Stimulated activated memory B cell treated with anti-CD40 and anti-IgM and Interleukin-4, amounts not matched to agents 10 μg/mL and 1 μg/mL and 100 μg/mL, for 72 hours (primary cell): ENCODE results near the gene MSRB1.
"Not testable (repeated sequence)": the region's sequence is repeated elsewhere in the genome, so short reads cannot be mapped to it uniquely, and the experiment has no call there.

Source experiments
- ATAC-seq: fragments of 150-1000 bp; cut with Tn5 transposase; 2 replicates; pipeline ENCODE4 v1.10.0; 2021
- H3K27ac Mint-ChIP-seq: one replicate; pipeline ENCODE4 v1.8.0; 2022; ENCODE audit warnings: mild to moderate bottlenecking, mixed read lengths
- H3K27me3 Mint-ChIP-seq: one replicate; pipeline ENCODE4 v1.8.0; 2022; ENCODE audit warnings: mixed read lengths
- H3K36me3 Mint-ChIP-seq: one replicate; pipeline ENCODE4 v1.8.0; 2022; ENCODE audit warnings: mixed read lengths
- H3K4me1 Mint-ChIP-seq: one replicate; pipeline ENCODE4 v1.8.0; 2022; ENCODE audit warnings: mixed read lengths
- H3K4me3 Mint-ChIP-seq: one replicate; pipeline ENCODE4 v1.8.0; 2022; ENCODE audit warnings: mild to moderate bottlenecking, moderate library complexity, mixed read lengths
- H3K9me3 Mint-ChIP-seq: one replicate; pipeline ENCODE4 v1.8.0; 2022; ENCODE audit warnings: mixed read lengths

MSRB1 gene

DNA sequence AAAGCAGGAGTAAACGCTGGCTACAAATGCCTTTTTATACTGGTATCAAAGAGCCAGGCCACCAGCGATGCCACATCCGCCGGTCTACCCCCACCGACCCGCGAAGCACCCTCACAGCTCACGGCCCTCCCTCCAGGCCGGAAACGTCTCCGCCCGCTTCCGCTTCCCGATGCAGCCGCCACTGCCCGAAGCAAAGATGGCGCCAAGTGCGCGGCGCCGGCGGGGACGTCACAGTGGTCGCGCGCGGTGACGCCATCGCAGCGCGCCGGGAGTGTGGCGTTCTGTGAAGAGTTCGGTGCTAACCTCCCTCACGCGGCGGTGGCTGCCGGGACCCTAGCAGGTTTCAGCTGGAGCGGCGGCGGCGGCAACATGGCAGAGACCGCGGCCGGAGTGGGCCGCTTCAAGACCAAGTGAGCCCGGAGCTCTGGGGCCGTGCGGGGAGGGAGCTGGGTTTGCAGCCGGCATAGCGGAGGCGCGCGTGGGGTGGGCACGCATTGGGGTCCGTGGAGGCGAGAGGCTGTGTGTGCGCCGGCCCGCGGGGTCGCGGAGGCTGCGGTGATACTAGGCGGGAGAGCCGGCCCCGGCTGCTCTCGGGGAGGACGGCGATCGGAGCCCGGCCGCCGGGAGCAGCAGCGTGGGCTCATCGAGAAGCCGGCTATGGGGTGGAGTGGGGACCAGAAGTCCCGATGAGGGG lies 28.9 kb upstream of the MSRB1 start, which contains the start of gene TBL3:
TBL3 (plus strand) TSS at position 258 of the 694 bp plus-strand sequence; CDS start at position 370, 112 bp downstream.
- Mint-ChIP-seq H3K27ac (peak within 1 kb of the TSS; percentile 96), H3K27me3 (peaks cover 8% of the 10 kb centered on the region), H3K36me3 (peaks cover 36% of the 10 kb centered on the region), H3K4me3 (peak within 1 kb of the TSS; percentile 99), H3K9me3 (no peaks in the 10 kb centered on the region), H3K4me1 (peaks cover 39% of the 10 kb centered on the region)
- ATAC-seq: peak; percentile 98

DNA sequence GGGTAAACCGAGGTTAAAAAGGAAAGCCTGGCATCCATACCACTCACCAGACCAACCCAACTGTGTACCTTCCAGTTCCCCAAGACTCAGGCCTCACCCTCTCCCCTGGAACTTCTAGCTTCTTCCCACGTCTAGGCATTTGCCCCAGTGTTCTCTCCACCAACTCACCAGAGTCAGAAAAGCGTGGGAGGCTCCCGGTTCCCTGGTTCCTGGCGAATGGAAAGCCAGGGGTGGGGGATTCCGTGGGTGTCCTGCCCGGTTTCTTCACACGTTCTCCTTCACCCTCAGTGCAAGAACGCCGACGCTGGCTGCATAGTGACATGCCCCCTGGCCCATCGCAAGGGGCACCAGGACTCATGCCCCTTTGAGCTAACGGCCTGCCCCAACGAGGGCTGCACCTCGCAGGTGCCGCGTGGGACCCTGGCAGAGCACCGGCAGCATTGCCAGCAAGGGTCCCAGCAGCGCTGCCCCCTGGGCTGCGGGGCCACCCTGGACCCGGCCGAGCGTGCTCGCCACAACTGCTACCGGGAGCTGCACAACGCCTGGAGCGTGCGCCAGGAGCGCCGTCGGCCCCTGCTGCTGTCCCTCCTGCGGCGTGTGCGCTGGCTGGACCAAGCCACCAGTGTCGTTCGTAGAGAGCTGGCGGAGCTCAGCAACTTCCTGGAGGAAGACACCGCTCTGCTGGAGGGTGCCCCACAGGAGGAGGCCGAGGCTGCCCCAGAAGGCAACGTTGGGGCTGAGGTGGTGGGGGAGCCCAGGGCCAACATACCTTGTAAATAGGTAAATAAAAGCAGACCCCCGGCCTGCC lies 25.4 kb upstream of the MSRB1 start:
- peaks cover 13% of the 10 kb centered on the region for H3K36me3 Mint-ChIP-seq
- no peak overlapping the region for H3K27ac Mint-ChIP-seq
- H3K9me3 Mint-ChIP-seq: no peaks in the 10 kb centered on the region
- no peak overlapping the region for H3K4me3 Mint-ChIP-seq
- no peaks in the 10 kb centered on the region for H3K27me3 Mint-ChIP-seq
- ATAC-seq: no peak
- H3K4me1 Mint-ChIP-seq: peaks cover 44% of the 10 kb centered on the region

DNA sequence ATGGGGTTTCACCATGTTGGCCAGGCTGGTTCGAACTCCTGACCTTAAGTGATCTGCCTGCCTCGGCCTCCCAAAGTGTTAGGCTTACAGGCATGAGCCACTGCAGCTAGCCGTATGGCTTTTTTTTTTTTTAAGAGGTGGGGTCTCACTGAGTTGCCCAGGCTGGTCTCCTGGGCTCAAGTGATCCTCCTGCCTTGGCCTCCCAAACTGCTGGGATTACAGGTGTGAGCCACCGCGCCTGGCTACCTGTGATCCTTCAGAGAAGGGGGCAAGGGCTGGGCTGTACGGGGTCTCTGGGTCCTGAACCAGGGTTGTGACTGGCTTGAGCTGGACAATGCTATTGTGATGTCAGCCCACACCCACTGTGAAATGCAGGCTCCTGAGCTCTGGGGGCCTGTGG lies 23.5 kb upstream of the MSRB1 start, which contains the start of gene RNF151:
RNF151 (plus strand) TSS at position 397 of the 400 bp plus-strand sequence. CDS start 26 bp downstream, outside the sequence.
- H3K4me3 Mint-ChIP-seq: peak within 1 kb of the TSS; percentile 84
- ATAC-seq: no peak
- H3K27me3 Mint-ChIP-seq: no peaks in the 10 kb centered on the region
- H3K9me3 Mint-ChIP-seq: no peaks in the 10 kb centered on the region
- H3K4me1 Mint-ChIP-seq: peaks cover 45% of the 10 kb centered on the region
- peak within 1 kb of the TSS; percentile 97 for H3K27ac Mint-ChIP-seq
- peaks cover 24% of the 10 kb centered on the region for H3K36me3 Mint-ChIP-seq

DNA sequence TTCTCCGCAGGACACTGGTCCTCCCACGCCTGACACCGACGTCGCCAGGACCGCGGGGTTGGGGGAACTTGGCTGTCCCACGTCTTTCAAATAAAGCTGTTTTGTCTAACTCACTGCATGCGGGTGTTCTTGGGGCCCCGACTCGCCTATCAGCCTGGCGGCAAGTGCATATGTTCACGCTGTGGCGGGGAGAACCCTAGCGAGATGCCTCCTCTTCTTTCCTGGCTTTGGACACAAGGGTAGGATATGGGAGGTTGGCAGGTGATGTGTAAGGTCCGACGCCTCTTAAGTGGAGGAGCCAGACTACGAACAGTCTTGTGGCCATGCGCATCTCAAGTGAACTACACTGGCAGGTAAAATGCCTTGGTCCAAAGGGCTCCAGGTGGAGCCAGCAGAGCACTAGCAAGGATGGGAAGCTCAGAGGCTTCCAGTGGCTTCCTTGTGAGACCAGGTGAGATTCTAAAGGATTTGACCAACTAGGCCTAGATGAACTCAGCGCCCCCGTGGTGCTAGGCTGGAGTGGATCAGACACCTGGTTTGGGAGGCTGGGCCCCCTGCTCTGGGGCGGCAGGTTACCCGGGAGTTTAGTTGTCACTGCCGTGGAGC lies 22.5 kb upstream of the MSRB1 start:
- ATAC-seq: no peak
- peak overlapping the region; percentile 84 for H3K4me3 Mint-ChIP-seq
- H3K27ac Mint-ChIP-seq: peak overlapping the region; percentile 97
- H3K27me3 Mint-ChIP-seq: no peaks in the 10 kb centered on the region
- H3K9me3 Mint-ChIP-seq: no peaks in the 10 kb centered on the region
- peaks cover 31% of the 10 kb centered on the region for H3K36me3 Mint-ChIP-seq
- H3K4me1 Mint-ChIP-seq: peaks cover 46% of the 10 kb centered on the region

DNA sequence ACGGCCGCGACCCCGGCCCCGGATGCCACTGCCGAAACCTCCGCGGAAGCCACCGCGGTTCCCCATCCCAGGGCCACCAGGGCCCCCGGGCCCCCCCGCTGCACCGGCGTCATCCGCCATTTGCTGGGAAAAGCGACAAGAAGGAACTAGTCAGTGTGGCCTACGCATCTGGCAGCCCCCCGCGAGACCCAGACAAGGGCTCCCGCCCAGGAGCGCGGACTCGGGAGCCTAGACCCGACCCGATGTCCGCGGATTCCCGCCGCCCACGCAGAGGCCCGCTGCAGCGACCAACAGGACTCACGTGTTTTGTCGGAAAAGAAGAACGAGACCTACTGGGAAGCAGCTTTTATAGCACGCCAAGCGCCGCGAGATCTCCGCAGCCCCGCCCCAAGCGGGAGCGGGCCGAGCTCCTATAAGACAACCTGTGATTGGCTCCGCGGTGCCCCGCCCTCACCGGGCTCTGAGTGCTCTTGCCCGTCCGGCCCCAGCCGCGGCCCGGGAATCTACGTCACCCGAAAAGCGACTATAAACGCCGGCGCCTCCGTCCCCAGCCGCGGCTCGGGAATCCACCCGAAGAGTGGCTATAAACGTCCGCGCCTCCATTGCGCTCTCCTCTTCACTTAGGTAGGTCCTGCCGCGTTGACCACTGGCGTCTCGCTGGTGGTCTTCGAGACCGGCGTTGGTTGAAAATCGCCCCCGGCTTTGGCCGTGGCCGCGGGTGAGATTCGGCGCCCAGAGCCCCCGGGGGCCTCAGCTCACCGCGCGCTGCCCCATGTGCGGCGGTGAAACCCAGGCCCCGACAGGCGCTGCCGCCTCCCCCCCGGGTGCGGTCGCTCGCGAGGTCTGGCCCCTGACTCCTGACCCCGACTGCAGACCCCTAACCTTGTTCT lies 21.8 kb upstream of the MSRB1 start, which contains the start of gene RPS2:
RPS2 (minus strand) TSS at position 321 of the 890 bp plus-strand sequence; CDS start at position 120, 201 bp downstream.
- H3K4me1 Mint-ChIP-seq: peaks cover 54% of the 10 kb centered on the region
- peaks cover 31% of the 10 kb centered on the region for H3K36me3 Mint-ChIP-seq
- H3K9me3 Mint-ChIP-seq: no peaks in the 10 kb centered on the region
- peak; percentile 97 for ATAC-seq
- no peaks in the 10 kb centered on the region for H3K27me3 Mint-ChIP-seq
- peak within 1 kb of the TSS; percentile 84 for H3K4me3 Mint-ChIP-seq
- H3K27ac Mint-ChIP-seq: peak within 1 kb of the TSS; percentile 97

DNA sequence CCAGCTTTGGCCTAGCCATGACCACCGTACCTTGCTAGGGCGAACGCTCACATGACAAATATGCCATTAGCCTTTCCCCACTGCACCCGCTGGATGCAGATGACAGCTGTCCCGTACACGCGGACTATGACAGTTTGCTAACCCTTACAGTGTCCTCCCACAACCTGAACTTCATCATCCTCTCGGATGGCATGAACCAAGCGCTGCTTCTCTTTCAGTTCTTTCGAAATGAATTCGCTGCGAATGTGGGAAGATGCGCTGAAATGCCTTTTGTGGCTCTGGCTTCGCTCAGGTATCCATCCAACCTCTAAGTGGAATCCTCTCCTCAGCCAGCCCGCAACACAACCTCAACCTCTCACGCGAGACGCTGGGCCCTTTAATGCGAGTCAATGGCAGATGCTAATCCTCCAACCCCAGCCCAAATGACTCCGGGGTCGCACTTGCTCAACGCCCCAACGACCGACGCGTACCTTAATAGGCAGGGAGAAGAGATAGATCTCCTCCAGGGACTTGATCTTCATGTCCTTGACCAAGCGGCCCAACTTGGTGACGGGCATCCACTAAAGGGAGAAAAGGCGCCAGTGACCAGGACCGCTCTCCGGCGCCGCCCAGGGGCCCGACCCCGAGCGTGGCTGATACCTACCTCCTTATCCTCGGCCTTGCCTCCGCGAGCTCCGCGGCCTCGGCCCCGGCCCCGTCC lies 21.0 kb upstream of the MSRB1 start:
- H3K4me1 Mint-ChIP-seq: peaks cover 59% of the 10 kb centered on the region
- H3K36me3 Mint-ChIP-seq: peaks cover 31% of the 10 kb centered on the region
- no peaks in the 10 kb centered on the region for H3K27me3 Mint-ChIP-seq
- H3K9me3 Mint-ChIP-seq: no peaks in the 10 kb centered on the region
- H3K27ac Mint-ChIP-seq: peak overlapping the region; percentile 97
- peak; percentile 44 for ATAC-seq
- peak overlapping the region; percentile 84 for H3K4me3 Mint-ChIP-seq

DNA sequence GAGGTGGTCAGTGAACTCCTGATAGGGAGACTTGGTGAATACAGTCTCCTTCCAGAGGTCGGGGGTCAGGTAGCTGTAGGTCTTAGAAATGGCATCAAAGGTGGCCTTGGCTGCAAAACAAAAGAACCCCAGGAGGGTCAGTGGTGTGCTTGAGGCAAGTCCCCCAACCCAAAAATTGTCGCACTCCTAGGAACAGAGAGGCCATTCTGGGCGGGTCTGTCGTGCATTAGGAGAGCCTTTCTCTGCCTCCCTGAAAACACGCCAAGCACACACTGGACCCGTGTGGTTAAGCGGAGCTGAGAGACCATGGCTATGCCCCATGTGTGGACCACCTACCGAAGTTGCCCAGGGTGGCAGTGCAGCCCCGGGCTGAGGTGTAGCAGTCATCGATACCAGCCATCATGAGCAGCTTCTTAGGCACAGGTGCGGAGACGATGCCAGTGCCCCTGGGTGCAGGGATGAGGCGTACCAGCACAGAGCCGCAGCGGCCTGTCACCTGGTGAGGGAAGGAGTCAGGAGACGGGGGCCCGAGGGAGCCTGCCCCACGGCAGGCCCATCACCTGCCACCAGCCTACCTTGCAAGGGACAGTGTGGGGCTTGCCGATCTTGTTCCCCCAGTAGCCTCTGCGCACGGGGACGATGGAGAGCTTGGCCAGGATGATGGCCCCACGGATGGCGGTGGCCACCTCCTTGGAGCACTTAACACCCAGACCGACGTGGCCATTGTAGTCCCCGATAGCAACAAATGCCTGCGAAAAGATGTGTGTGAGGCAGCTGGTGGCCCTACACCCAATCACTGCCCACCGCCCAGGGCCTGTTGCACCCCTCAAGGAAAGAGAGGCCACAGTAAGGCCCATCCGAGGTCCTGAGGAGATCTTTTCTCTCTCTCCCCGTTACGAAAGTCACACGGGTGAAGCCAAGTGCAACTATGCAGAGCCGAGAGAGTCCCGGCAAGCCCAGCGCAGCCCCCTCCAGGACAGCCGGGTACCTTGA lies 19.5 kb upstream of the MSRB1 start:
- not testable (repeated sequence) for H3K9me3 Mint-ChIP-seq, H3K27me3 Mint-ChIP-seq, ATAC-seq
- Mint-ChIP-seq H3K4me3 (peak overlapping the region; percentile 84), H3K4me1 (peaks cover 62% of the 10 kb centered on the region), H3K27ac (peak overlapping the region; percentile 97), H3K36me3 (peaks cover 31% of the 10 kb centered on the region)

DNA sequence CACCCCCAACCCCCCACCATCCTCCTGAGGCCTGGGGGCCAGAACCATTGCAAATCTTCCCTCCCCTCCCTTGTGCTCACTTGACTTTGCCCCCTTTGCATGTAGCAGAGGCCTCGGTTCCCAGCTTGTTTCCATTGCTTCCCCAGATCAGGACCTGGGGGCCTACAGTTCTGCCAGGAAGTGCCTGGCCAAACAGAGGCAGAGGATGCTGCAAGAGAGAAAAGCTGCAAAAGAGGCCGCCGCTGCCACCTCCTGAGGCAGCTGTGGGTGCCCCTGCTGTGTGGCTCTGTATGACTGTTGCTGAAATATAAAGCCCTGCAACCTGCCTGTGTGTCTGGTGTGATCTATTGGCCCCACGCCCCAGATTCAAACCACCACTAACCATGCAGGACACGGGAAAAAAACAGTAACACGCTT lies 18.7 kb upstream of the MSRB1 start:
- ATAC-seq: no peak
- Mint-ChIP-seq H3K36me3 (peaks cover 31% of the 10 kb centered on the region), H3K27me3 (no peaks in the 10 kb centered on the region), H3K9me3 (no peaks in the 10 kb centered on the region), H3K4me1 (peaks cover 62% of the 10 kb centered on the region), H3K4me3 (peak overlapping the region; percentile 43), H3K27ac (peak overlapping the region; percentile 97)

DNA sequence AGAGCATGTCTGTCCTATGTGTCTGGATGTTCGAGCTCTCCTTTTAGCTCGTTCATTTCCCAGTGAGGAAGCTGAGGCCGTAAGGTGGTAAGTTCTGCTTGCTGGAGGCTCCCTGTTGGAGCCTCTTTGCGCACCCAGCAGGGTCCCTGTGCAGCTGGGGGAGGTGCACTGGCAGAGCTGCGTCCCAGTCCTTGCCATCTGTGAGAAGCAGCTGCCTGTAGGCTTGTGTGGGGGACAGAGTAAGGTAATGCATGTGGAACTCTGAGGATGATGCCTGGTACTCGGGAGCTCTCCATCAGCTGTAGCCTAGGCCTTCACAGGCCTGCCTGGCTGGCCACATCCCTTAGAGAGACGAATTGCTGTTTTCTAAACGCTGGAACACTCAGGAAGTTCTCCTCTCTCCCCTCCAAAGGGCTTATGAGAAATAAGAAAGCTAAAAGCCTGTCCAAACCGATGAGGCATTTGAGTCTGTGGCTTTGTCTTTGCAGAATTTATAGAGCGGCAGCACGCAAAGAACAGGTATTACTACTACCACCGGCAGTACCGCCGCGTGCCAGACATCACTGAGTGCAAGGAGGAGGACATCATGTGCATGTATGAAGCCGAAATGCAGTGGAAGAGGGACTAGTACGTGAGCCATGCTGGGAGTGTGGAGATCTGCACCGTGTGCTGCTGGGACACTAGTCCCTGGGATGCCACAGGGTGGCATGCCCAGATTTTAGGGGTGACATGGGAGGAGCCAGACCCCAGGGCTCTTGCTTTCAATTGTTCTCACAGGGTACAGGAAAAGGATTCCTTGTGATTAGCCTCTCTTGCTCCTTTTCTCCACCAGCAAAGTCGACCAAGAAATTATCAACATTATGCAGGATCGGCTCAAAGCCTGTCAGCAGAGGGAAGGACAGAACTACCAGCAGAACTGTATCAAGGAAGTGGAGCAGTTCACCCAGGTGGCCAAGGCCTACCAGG lies 17.9 kb upstream of the MSRB1 start:
- no peak for ATAC-seq
- Mint-ChIP-seq H3K27ac (peak overlapping the region; percentile 97), H3K4me3 (peak overlapping the region; percentile 99), H3K4me1 (peaks cover 61% of the 10 kb centered on the region), H3K9me3 (no peaks in the 10 kb centered on the region), H3K36me3 (peaks cover 31% of the 10 kb centered on the region), H3K27me3 (no peaks in the 10 kb centered on the region)

DNA sequence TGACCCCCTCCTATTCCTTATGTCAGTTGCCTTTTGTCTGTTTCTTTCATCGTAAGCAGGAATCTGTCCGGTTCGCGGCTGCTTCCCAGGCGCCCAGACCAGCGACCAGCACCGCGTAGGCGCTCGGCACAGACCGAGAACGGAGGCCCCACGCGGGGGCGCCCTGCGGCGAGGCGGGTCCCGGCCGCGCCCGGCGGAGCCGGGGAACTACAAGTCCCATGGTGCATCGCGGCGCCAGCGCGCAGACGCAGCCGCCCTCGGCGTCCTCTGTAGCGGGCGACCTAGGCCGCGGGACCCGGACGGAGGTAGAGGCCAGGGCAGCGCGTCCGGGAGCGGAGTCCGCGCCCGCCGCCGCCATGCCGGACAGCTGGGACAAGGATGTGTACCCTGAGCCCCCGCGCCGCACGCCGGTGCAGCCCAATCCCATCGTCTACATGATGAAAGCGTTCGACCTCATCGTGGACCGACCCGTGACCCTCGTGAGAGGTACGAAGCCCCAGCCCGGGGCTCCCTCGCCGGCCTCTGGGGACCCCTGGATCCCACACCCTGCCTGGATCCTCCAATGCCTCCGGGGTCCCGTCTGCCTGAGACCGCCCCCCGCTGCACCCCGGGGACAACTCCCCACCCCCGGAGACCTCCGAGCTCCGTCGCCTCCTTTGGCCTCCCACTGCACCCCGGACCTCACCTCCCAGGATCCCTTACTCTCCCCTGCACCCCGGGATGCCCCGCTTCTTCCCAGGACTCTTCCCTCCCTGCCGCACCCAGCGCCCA lies 16.5 kb upstream of the MSRB1 start, which contains the start of gene NDUFB10:
NDUFB10 (plus strand) TSS at position 270 of the 771 bp plus-strand sequence; CDS start at position 357, 87 bp downstream.
- Mint-ChIP-seq H3K9me3 (no peaks in the 10 kb centered on the region), H3K27me3 (no peaks in the 10 kb centered on the region), H3K4me3 (peak within 1 kb of the TSS; percentile 99), H3K36me3 (peaks cover 31% of the 10 kb centered on the region), H3K4me1 (peaks cover 54% of the 10 kb centered on the region), H3K27ac (peak within 1 kb of the TSS; percentile 97)
- ATAC-seq: peak; percentile 91

DNA sequence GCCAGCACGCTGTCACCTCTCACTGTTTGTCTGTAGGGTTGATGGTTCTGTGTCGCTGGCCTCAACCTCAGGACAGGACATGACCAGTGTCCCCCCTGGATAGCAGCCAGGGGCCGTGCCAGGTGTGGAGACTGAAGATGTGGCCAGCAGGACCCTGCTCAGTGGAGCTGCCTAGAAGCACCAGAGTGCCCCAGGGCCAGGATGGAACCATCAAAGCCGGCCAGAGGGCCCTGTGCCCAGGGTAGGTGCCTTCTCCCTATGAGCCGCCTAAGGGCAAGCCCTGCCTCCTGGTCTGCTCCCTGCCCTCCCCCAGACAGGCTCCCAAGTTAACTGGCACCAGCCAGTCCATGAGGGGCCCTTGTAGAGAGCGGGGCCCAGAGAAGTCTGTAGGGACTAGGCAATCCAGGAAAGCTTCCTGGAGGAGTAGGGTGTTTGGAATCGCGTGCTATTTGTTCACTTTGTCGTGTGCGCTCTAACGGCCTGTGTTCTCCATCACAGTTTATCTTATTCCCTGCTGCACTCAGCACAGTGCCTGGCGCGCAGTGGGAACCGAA lies 15.8 kb upstream of the MSRB1 start:
- Mint-ChIP-seq H3K4me1 (peaks cover 49% of the 10 kb centered on the region), H3K36me3 (peaks cover 27% of the 10 kb centered on the region), H3K27ac (peak overlapping the region; percentile 97), H3K4me3 (peak overlapping the region; percentile 99), H3K27me3 (no peaks in the 10 kb centered on the region), H3K9me3 (no peaks in the 10 kb centered on the region)
- peak; percentile 9 for ATAC-seq
